Prostate gland (tissue), 2 donors: ENCODE data around the gene ADRA2A. TPM values are rescaled to one million over a fixed set of nuclear protein-coding genes. Genes with fewer than 3 reads are reported as not detected.

Experiments
- DNase-seq: peaks from one replicate; pipeline ENCODE4 v3.0.0-alpha.2; 2019; ENCODE audit warnings: low spot score
- H3K27ac ChIP-seq, 2 donors: fragments of 200-600 bp; sonication (generic); 2 replicates each; pipeline ENCODE4 v1.5.1; 2017 to 2019
- H3K27me3 ChIP-seq: fragments of 200-600 bp; sonication (generic); replicated peaks from 2 replicates; pipeline ENCODE4 v1.5.1; 2019; ENCODE audit not compliant: insufficient read depth
- H3K36me3 ChIP-seq, 2 donors: fragments of 200-600 bp; sonication (generic); 1 replicate in 1 of 2; 2 replicates in 1 of 2; pipeline versions ENCODE4 v1.5.1 to v1.8.1; 2017 to 2019
- H3K4me1 ChIP-seq: fragments of 200-600 bp; sonication (generic); replicated peaks from 2 replicates; pipeline ENCODE4 v1.5.1; 2019
- H3K4me3 ChIP-seq, 2 donors: fragments of 200-600 bp; sonication (generic); 2 replicates each; pipeline ENCODE4 v1.5.1; 2017 to 2019
- H3K9me3 ChIP-seq: fragments of 200-600 bp; sonication (generic); 2 replicates; pipeline ENCODE4 v1.5.1; 2017
- POLR2A ChIP-seq: fragments of 450-650 bp; IDR thresholded peaks from one replicate; pipeline ENCODE4 v1.6.1; 2016; ENCODE audit warnings: antibody characterized with exemption, mild to moderate bottlenecking
- POLR2AphosphoS5 ChIP-seq: sonication (generic); formaldehyde crosslinking; IDR thresholded peaks from one replicate; pipeline ENCODE4 v1.6.1; 2017; ENCODE audit warnings: antibody characterized with exemption
- WGBS: methylation state at CpG from one replicate; pipeline ENCODE4 v1.1.5; 2018; 5-methylcytosine and 5-hydroxymethylcytosine counted together
- intact Hi-C: fragments of 100-400 bp; cut with DNase I; formaldehyde crosslinking; loops from one replicate; pipeline ENCODE4 v1.14.2; 2022
- total RNA-seq, 2 donors: library from RNA; depleted of rRNA; stranded (reverse); fragments of >200 nt; gene quantifications; one replicate each; pipeline ENCODE4 v1.1.0, GENCODE V29; 2016
- TF ChIP-seq, protein P1 (sequence below), 4 experiments: fragments of 200-600 bp in 2 of 4; fragments of 450-650 bp in 2 of 4; sonication (generic) in 2 of 4; IDR thresholded peaks; 1 replicate in 3 of 4; 2 replicates in 1 of 4; pipeline ENCODE4 v1.5.1; 2016 to 2019; ENCODE audit warnings: antibody characterized with exemption in 4 of 4, mild to moderate bottlenecking in 2 of 4, moderate library complexity in 2 of 4

ADRA2A gene
- total RNA-seq: 10 to 100 TPM in 1 of 2 donors, under 1 TPM in 1; 0.41 to 12.3 TPM

DNA sequence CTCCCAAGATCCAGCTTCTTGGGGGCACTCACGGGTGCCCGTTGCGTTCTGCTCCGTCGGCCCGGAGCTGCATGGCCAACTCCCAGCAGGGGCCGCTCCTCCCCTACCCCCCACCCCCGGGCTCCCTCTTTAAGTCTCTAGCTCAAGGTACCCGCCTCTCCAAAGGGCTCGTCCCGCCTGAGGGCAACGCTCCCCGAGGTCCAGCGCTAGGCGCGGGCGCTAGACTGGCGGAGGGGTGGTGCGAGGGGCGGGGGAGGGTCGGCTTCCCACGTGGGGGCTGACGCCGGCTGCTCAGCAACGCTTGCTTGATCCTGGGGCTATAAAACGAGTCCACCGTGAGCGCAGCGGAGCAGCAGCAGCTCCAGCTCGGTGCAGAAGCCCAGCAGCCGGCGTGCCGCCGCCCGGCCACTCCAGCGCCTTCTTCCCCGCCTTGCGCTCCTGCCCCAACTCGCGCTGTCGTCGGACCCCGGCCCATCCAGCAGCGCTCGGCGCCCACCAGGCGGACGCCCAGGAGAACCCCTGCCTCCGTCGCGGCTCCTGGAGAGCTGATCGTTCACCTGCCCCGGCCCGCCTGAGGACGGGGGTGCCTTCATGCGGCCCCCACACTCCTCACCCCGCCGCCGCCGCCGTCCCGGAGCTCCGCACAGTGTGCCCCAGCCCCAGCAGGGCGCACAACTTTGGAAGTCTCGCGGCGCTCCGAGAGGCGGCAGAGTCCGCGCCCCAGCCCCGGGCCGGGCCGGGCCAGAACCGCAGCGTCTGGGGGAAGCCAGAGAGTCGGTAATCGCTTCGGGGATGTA lies at the start of gene ADRA2A:
TSS of gene ADRA2A (plus strand) at position 348 of the 797 bp plus-strand sequence. CDS start 968 bp downstream, outside the sequence.
- no peak for DNase-seq
- no peak within 1 kb of the TSS for H3K27ac ChIP-seq
- H3K36me3 ChIP-seq: no peaks in the 10 kb centered on the region
- 1% methylated on average over 76 of the region's 79 CpGs for WGBS
- TF ChIP-seq POLR2AphosphoS5 (no peak), POLR2A (no peak)
- TF ChIP-seq, protein P1, sequence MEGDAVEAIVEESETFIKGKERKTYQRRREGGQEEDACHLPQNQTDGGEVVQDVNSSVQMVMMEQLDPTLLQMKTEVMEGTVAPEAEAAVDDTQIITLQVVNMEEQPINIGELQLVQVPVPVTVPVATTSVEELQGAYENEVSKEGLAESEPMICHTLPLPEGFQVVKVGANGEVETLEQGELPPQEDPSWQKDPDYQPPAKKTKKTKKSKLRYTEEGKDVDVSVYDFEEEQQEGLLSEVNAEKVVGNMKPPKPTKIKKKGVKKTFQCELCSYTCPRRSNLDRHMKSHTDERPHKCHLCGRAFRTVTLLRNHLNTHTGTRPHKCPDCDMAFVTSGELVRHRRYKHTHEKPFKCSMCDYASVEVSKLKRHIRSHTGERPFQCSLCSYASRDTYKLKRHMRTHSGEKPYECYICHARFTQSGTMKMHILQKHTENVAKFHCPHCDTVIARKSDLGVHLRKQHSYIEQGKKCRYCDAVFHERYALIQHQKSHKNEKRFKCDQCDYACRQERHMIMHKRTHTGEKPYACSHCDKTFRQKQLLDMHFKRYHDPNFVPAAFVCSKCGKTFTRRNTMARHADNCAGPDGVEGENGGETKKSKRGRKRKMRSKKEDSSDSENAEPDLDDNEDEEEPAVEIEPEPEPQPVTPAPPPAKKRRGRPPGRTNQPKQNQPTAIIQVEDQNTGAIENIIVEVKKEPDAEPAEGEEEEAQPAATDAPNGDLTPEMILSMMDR (IDR thresholded peaks at IDR 0.05): no peak
- intact Hi-C loops: loop anchor here (10.0 kb wide), 1 partner anchor 1058 kb away; no protein-coding TSS in a partner anchor
- peak within 1 kb of the TSS; percentile 32 to 33 for H3K4me3 ChIP-seq
- peaks cover 4% of the 10 kb centered on the region for H3K4me1 ChIP-seq
- H3K9me3 ChIP-seq: no peaks in the 10 kb centered on the region
- H3K27me3 ChIP-seq: peaks cover 8% of the 10 kb centered on the region

DNA sequence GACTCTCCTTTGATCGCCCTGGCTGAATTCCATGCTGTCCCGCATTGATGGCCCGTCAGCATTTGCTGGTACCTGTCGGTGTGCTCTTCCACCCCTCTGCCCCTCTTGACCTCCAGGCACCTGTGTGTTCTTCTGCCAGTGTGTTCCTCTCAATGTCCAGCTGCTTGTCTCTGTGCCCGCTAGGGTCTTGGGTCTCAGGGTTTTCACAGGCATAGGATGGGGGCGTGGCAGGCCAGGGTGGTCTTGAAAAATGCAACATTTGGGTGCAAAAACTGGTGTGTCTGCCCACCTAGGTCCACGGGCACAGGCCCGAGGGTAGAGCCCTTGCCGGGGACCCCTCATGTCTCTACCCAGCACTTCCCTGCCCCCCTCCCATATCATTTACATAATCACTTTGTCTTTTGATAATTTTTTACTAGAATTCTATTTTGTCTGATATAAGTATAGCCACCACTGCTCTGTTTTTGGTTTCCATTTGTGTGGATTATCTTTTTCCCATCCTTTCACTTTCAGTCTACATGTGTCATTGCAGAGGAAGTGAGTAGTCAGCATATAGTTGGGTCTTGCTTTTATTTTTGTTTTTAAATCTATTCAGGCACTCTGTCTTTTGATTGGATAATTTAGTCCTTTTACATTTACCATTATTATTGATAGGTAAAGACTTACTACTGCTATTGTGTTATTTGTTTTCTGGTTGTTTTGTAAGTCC lies 46.6 kb upstream of the ADRA2A start:
- H3K4me3 ChIP-seq: no peak overlapping the region
- H3K9me3 ChIP-seq: no peaks in the 10 kb centered on the region
- 96% methylated on average over 9 of the region's 9 CpGs for WGBS
- intact Hi-C loops: no loop called here
- DNase-seq: no peak
- H3K27ac ChIP-seq: no peak overlapping the region
- TF ChIP-seq POLR2A: no peak
- TF ChIP-seq POLR2AphosphoS5: no peak
- TF ChIP-seq, protein P1 (IDR thresholded peaks at IDR 0.05): no peak
- no peaks in the 10 kb centered on the region for H3K27me3 ChIP-seq
- H3K36me3 ChIP-seq: no peaks in the 10 kb centered on the region
- H3K4me1 ChIP-seq: no peaks in the 10 kb centered on the region

DNA sequence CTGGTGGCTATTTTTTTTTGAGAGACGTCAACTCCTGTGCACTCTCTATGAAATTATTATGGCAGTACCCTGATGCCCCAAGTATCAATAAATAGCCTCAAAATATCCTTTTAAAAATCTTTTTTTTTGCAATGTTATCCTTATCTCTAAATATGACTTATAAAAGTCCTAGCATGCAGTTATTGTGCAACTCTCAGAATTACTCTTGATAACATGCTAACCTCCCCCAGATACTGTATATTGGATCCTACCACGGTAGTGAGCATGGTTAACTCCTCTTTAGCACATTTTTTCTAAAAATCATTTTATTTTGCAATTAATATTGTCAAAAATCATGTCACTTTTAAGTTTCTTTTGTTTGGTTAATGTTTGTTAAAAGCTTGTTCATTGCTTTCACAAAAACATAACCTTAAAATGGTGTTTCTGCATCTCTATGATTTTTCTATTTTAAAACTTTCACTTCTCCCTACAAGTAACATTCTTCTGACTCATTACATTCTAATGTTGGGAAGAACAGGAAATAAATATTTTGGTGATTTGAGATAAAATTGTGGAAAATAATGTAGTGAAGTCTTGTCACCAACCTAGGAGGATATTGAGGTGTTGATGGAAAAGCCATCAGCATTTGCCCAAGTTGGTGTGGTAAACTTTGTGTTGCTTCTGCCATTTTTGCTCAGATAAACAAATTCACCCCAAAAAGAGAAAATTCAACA lies 42.1 kb upstream of the ADRA2A start:
- Histone ChIP-seq H3K27me3 (no peaks in the 10 kb centered on the region), H3K9me3 (no peaks in the 10 kb centered on the region), H3K27ac (no peak overlapping the region), H3K36me3 (no peaks in the 10 kb centered on the region), H3K4me1 (no peaks in the 10 kb centered on the region), H3K4me3 (no peak overlapping the region)
- DNase-seq: no peak
- 87% methylated on average over 2 of the region's 2 CpGs for WGBS
- TF ChIP-seq, protein P1 (IDR thresholded peaks at IDR 0.05): no peak
- TF ChIP-seq POLR2AphosphoS5: no peak
- TF ChIP-seq POLR2A: no peak
- intact Hi-C loops: no loop called here

DNA sequence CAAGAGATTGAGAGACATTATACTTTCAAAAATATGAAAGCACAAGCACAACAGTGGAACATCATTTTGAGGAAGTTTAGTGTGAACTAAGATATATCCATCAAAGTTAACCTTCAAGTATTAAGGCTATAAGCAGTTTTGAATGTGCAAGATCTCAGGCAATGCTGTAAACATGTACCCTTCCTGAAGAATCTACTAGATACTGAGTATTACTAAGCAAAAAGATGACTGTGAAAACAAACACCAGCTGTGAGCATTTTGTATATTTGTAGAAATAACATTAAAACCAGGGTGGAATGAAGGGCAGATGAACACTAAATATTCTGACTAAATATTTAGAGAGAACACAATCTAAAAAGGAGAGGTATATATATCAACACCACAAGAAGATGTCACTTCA lies 41.3 kb upstream of the ADRA2A start:
- no peaks in the 10 kb centered on the region for H3K27me3 ChIP-seq
- TF ChIP-seq POLR2AphosphoS5 (no peak), POLR2A (no peak)
- TF ChIP-seq, protein P1 (IDR thresholded peaks at IDR 0.05): no peak
- no peak overlapping the region for H3K4me3 ChIP-seq
- H3K36me3 ChIP-seq: no peaks in the 10 kb centered on the region
- H3K27ac ChIP-seq: no peak overlapping the region
- DNase-seq: no peak
- no peaks in the 10 kb centered on the region for H3K4me1 ChIP-seq
- H3K9me3 ChIP-seq: no peaks in the 10 kb centered on the region
- intact Hi-C loops: no loop called here
